ENCODE results near the gene CTNNA2. TPM values are rescaled to one million over a fixed set of nuclear protein-coding genes. Genes with fewer than 3 reads are reported as not detected.

Gene CTNNA2
- 1 to 10 TPM; 3.1 to 5.2 (median 3.7) TPM for polyA plus RNA-seq (ENCODE audit: insufficient read length in 4 of 4)

DNA sequence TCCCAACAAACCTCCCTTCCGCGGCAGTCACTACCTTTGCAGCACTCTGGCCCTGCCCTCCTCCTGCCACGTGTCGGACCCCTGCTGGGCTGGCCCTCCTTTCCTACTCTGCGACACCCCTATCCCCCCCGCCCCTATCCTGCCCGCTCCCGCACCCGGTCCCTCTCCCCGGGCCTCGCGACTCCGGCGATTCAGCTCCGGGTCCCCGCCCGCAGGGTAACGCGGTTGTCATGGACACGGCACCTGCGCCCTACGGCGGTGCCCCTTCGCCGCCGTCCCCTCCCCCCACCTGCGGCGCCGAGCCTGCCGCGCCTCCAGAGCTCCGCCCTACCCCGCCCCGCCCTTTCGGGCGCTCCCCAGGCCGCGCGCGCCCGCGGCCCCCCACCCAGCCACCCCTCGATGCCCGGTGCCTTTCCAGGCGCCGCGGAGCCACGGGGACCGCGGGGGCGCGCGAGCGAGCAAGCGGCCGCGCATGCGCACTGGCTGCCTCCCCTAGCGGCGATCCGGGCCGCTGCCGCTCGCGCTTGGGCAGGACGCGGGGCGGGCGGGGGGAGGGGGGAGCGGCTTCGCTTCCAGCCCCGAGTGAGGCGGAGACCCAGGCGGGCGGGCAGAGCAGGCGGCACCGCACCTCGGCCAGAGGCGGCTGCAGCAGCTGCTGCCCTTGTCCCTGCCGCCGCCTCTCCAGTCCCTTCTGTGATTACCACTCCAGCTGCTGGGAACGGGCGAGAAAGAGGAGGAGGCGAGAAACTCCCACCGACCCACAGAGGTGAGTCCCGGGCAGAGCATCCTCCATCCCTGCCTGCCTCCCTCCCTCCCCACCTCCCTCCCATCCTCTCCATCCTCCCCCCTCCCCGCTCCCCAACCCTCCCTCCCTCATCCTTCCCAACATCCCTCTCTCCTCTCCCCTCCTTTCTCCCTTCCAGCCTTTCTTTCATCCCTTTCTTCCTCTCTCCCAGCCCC lies at the start of gene CTNNA2:
TSS of gene CTNNA2 (plus strand) at position 610 of the 960 bp plus-strand sequence.
- peak in 3 of 4 donors; percentile 22 to 51 (median 31) for DNase-seq (ENCODE audit: low read depth in 4 of 4, low spot score in 2 of 4)

DNA sequence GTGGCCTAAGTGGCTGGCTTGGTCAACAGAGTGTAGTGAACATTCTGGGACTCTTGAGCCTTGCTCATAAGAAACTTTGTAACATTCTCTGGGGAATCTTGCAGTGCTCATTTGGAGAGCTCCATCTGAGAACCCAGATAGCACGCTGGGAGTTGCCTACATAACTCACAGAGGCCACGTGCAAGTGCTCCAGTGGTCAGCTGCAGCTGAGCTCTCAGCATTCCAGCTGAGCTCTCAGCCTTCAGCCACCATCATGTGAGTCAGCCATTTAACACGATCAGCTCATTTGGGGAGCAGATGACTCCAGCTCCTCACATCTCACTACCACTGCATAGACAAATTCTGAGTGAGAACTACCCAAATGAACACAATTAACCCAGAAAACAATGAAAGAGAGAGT lies 25.5 kb upstream of the CTNNA2 start:
- no peak for DNase-seq (ENCODE audit: low read depth in 4 of 4, low spot score in 2 of 4)

DNA sequence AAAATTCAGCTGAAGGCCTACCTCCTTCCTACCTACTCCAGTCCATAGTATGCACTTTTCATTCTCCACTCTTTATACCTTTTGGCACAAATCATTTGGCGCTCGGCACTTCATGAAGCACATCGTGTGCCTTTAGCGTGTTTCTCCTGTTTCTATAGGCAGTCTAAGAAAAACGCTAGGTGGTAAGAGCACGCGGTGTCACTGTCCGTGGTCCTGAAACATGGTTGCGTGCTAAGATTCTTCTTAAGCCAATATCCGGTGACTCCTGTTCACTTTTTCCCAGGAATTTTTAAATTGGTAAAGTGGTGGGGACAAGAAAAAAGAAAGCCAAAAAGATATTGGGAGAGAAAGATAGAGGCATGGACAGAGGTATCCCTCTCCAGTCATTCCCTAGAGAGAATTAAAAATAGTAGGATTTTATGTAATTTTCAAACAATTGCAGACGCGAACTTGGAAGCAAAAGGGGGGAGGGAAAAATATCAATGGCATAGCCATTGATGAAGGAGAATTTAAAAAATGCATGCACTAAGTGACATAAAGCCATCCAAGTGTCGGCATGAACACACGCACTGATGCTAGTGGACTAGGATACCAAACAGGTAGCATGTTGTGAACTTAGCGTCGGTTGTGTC lies 1.4 kb upstream of the CTNNA2 start:
- DNase-seq (ENCODE audit: low read depth in 4 of 4, low spot score in 2 of 4): peak; percentile 66 to 85 (median 70)

DNA sequence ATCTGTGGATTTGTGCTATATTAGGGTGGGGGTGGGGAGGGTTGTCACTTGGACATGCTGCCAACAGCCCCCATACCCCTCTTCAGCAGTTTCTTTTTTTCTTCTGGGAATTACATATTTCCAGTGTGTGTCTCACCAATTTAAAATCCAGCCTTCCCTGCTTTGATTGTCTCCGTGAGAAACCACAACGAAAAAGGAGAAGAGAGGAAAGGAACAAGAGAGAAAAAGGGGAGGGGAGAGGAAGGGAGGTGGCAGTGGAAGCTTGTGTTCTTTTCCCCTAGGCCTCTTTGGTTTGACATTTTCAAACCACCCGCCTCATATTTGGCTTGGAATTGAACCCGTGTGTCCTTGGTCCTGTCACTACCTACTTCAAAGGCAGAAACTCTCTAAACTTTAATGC lies 860 bp downstream of the CTNNA2 start:
- DNase-seq (ENCODE audit: low read depth in 4 of 4, low spot score in 2 of 4): no peak

DNA sequence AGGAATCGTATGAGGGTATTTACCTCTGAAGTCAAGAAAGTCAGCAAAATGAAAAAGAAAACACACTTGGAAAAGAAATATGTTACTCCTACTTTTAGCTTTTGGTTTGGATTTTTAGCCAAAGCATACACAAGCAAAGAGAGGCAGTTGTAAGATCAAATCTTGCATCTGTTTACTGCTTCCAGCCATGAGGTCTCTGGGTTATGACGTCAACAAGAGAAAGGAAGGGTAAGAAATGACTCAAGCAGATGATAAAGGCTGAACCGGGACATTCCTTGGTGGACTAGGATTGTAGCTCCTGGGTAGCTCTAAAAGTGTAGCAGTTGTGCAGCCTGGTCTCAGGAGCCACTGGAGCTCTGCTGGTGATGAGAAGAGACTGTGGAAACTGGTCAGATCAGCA lies 16.8 kb downstream of the CTNNA2 start:
- no peak for DNase-seq (ENCODE audit: low read depth in 4 of 4, low spot score in 2 of 4)

DNA sequence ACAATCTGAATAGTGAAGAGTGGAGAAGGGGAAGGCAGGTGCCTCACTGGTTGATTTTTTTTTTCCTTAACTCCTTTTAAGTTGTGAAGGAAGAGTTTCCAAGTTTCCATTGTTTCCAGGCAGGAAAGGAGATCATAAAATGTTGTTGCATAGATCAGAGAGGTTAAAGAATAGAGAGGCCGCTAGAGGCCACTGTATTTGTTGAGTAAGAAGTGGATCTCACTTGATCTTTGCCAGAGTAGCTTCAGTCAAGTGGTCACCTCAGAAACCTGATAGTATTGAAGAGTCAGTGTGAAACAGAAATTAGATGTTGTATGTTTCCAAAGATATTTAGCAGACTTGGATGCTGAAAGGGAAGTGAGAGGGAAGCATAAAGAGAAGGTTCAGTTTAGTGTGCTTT lies 17.6 kb downstream of the CTNNA2 start:
- no peak for DNase-seq (ENCODE audit: low read depth in 4 of 4, low spot score in 2 of 4)

DNA sequence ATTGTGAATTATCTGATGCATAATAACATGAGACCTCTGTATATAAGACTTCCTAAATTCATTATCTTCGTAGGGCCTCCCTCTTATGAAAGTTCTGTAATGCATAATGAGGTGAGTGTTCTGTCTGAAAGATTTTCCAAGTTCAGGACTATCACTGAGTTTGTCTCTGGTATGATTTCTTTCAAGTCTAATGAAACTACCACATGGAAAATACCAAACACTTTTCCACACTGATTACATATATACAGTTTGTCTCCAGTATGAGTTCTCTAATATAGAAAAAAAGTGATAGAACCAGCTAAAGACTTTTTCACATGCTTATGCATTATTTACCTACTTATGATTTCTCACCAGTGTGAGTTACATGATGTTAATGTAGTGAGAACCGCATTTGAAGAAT lies 34.7 kb downstream of the CTNNA2 start:
- DNase-seq (ENCODE audit: low read depth in 4 of 4, low spot score in 2 of 4): no peak

DNA sequence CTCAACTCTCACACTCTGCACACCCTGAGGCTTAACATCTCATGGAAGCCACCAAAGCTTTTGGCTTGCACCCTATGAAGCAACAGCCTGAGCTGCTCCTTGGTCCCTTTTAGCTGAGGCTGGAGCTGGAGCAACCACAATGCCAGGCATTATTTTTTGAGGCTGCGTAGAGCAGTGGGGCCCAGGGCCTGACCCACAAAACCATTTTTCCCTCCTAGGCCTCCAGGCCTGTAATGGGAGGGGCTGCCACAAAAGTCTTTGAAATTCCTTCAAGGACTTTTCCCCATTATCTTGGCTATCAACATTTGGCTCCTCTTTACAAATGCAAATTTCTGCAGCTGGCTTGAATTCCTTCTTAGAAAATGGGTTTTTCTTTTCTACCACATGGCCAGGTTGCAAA lies 39.8 kb downstream of the CTNNA2 start:
- DNase-seq (ENCODE audit: low read depth in 4 of 4, low spot score in 2 of 4): no peak

DNA sequence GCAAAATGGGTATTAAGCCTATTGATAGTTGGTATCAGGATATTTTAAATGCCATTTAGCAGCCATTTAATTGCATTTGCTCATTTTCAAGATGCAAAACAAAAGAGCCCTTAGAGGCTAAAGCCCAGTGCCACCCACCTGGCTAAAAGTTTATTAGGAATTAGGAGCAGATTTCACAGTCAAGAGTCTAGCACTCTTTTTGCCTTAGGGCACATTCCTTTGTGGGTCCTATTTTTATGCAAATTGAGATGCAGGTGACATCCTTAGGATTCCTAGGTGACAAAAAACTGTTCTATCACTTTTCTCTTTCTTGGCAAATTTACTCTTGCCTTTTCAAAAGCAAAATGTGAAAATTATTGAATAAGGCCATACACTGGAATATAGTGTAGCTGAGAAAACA lies 42.0 kb downstream of the CTNNA2 start:
- no peak for DNase-seq (ENCODE audit: low read depth in 4 of 4, low spot score in 2 of 4)

DNA sequence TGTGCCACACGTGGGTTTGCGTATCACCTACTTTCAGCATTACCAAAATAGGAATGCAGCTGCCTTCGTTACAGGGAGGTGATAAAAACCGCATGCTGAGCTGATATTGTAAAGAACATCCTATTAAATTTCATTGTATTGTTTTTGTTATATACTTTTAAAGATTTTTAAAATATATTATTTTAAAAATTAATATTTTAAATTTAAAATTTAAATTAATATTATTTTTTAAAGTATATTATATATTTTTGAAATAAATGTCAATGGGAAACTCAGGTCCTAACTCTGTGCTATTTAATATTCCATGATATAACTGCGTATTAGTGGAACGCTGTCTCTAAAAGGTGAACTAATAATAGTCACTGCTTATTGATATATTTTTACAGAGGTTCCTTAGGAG lies 51.2 kb downstream of the CTNNA2 start:
- DNase-seq (ENCODE audit: low read depth in 4 of 4, low spot score in 2 of 4): no peak

DNA sequence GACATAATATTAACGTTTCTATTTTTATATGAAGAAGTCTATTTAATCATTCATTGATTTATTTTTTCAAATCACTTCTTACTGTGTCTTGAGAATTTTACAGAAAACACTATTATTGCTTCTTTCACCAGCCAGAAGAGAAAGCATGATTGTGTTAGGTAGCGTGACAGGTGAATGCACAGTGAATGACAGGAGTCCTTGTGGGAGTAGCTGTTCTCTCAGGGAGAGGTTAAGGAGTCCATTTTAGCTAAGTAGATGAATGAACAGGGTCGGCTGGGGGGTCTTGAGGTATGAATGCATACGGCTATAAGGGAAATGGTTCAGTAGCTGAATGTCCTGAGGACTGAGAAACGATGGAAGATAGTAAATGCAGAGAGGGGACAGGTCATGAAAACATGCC lies 56.2 kb downstream of the CTNNA2 start:
- DNase-seq (ENCODE audit: low read depth in 4 of 4, low spot score in 2 of 4): no peak

DNA sequence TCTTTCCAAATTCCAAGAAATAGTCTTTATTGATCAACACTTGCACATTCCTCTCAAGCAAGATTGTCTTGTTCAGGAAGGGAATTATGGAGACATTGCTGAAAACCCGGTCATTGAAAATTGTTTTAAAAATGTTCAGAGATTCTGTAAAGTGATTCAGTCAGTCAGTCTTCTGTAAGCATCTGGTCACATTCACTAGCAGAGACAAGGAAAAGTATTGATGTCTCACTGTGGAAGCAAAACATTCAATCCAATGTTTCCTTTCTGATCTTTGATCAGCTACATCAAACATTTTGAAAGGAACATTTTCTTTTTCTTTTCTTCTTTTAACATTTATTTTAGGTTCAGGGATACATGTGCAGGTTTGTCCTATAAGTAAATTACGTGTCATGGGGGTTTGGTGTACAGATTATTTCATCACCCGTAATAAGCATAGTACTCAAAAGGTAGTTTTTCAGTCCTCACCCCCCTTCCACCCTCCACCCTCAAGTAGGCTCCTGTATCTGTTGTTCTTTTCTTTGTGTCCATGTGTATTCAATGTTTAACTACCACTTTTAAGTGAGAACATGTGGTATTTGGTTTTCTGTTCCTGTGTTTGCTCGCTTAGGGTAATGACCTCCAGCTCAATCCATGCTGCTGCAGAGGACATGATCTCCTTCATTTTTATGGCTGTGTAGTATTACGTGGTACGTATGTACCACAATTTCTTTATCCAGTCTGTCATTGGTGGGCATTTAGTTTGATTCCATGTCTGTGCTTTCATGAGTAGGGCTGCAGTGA lies 61.2 kb downstream of the CTNNA2 start:
- no peak for DNase-seq (ENCODE audit: low read depth in 4 of 4, low spot score in 2 of 4)

DNA sequence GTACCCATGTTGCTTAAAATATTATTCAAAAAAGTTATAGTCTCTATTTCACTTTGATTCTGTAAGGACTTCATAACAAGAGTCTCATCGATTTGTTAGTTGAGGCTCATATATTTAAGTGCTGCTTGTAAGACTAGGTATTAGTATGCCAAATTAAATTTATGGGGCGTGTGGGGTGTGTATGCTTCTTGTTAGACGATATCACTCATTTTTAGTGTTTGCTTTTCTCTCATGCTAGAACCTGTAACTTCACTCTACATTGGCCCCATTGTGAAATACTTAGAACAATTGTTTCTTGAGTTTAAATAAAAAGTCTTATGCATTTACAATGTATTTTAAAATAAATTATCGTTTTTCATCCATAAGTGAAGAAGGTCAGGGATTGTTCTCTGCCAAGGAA lies 63.6 kb downstream of the CTNNA2 start:
- DNase-seq (ENCODE audit: low read depth in 4 of 4, low spot score in 2 of 4): peak in 1 of 4 donors; percentile 17

DNA sequence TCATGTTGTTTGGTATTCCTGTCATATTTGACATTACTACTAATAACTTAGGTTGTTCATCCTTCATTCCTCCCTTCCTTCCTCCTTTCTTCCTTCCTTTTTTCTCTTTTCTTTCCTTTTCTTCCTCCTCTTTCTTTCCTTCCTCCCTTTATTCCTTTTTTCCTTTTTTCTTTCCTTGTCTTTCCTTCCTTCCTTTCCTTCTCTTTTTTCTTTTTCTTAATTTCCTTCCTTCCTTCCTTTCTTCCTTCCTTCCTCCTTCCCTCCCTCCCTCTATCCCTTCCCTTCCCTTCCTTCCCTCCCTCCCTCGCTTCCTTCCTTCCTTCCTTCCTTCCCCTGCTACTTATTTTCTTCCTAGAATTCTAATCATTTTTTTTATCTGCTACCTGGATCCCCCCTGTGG lies 66.1 kb downstream of the CTNNA2 start:
- no peak for DNase-seq (ENCODE audit: low read depth in 4 of 4, low spot score in 2 of 4)

DNA sequence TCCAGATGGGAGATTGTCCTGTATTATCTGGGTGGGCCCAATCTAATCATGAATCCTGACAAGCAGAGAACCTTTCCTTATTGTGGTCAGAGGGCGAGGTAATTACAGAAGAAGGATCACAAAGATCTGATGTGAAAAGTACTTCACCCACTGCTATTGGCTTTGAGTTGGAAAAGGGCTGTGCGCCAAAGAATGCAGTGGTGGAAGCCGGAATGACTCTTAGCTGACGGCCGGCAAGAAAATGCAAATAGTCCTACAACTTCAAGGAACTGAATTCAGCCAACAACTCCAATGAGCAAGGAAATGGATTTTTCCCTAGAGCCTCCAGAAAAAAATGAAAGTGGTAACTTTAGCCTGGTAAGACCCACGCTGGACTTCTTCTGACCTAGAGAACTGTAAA lies 67.3 kb downstream of the CTNNA2 start:
- no peak for DNase-seq (ENCODE audit: low read depth in 4 of 4, low spot score in 2 of 4)

DNA sequence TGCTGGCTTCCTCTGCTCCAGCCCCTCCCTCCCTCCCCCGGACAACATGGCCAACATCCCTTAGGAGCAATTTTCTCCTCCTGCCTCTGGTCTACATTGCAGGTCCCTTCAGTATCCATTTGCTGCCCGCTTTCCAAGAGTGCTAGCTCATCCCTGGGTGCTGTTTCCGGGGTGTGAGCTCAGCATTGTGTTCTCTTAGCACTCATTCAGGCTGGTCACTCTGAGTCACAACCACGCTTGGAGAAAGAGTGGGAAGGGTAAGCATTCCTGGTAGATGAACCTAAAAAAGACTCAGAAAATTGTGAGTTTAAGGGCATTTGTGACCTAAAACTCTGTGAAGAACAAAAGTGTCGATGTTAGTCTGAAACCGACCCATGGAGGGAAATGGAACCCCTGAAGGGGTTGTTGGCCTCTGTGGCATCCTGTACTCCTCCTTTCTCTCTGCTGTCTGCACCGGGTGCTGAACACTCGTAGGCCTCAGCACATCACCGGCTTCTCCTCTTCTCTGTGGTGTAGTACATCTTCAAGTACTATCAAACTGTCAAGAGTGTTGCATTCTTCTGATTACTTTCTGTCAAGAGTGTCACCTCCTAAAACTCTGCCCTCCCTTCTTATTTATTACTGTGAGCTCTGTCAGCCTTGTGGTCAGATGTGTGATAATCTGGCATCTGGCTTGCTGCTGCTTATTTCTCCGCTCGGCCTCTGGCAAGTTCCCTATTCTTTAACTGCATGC lies 73.0 kb downstream of the CTNNA2 start:
- DNase-seq (ENCODE audit: low read depth in 4 of 4, low spot score in 2 of 4): peak in 3 of 4 donors; percentile 37 to 52 (median 46)

DNA sequence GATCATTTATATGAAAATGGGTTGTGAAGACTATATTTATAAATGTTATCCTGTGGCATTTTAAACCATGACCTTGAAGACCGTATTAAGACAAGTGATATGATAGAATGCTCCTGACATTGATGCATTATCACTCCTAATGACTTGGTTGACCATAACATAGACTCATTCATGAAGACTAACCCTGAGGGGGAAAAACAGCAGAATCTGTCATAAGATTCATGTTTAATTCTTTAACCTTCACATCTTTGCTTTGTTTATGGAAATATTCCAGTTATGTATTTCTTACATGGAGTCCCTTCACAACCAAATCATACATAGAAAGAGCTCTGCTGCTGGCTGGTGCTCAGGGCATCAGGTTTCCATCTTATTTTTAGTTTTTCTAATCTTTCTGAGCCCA lies 78.4 kb downstream of the CTNNA2 start:
- no peak for DNase-seq (ENCODE audit: low read depth in 4 of 4, low spot score in 2 of 4)

DNA sequence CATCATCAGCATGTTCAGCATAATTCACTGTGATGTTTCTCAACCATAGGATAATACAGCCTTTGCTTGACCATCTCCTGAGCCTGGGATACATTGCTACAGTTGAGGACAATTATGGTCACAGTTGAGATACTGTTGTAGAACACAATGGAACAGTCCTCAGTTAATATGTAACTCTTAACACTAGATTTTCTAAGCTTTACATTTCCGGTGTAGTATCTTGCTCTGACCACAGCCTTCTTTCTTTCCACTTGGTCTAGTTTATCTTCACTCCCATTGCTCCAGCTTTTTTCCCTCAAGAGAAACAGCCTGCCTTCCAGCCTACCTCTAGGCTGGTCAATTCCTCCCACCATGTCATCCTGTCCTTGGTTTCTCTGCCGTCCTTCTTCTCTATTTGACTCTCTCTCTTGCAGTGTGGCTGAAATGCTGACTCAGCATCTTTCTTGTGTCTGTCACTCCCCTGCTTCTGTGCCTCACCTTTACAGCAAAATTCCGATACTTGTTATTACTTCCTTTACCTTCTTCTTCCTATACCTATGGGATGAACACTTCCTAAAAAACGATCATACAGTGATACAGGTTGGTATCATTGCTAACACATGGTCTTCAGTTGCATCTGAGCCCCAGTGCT lies 80.5 kb downstream of the CTNNA2 start:
- DNase-seq (ENCODE audit: low read depth in 4 of 4, low spot score in 2 of 4): no peak

DNA sequence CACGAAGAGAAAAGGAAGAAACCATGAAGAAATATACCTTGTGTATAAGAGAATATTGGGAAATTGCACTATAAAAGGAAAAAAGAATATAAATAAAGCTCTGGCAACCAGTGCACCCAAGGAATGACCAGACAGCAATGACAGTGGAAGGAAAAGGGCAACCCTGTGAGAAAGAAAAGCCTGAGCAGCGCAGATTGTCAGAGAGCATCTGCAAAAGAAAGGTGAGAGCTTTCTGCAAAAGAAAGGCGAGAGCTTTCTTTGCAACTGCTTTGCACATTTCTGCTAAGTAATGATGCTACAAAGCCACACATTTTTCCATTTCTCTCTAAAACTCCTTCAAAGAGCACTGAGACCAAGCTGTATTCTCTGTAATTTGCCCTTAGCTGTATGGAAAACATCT lies 83.6 kb downstream of the CTNNA2 start:
- DNase-seq (ENCODE audit: low read depth in 4 of 4, low spot score in 2 of 4): no peak

DNA sequence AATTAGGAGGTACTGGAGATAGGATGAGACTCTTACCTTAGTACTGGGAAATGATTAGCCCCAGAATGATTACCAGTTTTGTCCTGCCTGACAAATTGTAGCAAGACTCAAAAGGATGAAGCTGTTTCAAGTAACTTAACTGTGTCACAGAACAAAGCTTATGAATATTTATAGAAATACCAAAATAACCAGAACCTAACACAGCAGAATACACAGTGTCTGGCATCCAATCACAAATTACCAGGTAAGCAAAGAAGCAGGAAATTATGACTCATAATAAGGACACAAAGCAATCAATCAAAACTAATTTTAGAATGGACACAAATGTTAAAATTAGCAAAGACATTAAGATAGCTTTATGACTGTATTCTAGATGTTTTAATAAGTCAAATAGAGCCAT lies 91.9 kb downstream of the CTNNA2 start:
- DNase-seq (ENCODE audit: low read depth in 4 of 4, low spot score in 2 of 4): no peak
